ENCODE measurements around the gene IRF4. TPM values are rescaled to one million over a fixed set of nuclear protein-coding genes. Genes with fewer than 3 reads are reported as not detected.

The IRF4 gene
- total RNA-seq, 2 donors from 2014 or later = 0.26 TPM; not detected in 1

DNA sequence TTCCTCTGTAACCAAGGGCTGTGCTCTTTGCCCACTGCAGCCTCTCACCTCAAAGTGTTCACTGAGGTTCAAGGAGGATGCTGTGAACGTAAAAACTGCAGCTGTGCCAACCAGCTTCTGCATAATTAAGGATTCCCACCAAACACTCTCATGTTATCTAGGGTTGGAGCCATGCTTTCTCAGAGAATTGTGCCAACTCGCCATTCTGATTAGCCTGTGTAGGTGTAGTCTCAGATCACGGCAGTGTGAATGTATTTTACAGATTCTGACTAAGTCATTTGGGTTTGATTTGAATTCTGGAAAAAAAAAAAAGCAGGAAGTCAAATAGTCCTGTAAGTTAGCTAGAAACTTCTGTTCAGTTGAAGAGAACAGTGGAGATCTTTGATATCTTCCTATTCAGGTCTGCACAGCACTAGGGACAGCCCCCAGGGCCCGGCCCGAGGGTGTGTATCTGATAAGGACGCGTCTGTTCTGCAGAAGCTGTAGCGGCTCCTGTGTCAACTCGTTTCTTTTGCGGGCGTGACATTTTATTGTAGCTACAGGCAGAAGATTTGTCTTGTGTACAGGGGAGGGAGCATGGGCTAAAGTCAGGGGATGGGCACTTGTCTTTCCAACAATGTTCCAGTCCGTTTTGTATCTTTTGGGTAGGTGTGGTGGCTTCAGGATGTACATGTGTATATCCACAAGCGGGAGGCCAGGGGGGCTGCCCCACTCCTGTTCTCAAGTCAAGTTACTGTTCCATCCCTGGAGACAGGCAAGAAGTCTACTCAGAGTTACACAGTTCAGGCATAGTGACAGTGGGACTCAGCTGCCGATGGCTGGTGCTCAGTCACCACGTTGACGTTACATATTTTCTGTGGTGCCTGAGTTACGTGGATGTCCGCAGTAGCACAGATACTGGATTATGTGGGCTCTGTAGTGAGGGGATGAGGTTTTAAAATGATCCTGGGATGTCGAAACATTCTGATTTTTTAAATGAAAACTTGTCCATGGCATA lies 12.4 kb downstream of the IRF4 start:
- DNase-seq = no peak
- no peak for TF ChIP-seq POLR2A (IDR thresholded peaks at IDR 0.05)
- TF ChIP-seq, protein P1, sequence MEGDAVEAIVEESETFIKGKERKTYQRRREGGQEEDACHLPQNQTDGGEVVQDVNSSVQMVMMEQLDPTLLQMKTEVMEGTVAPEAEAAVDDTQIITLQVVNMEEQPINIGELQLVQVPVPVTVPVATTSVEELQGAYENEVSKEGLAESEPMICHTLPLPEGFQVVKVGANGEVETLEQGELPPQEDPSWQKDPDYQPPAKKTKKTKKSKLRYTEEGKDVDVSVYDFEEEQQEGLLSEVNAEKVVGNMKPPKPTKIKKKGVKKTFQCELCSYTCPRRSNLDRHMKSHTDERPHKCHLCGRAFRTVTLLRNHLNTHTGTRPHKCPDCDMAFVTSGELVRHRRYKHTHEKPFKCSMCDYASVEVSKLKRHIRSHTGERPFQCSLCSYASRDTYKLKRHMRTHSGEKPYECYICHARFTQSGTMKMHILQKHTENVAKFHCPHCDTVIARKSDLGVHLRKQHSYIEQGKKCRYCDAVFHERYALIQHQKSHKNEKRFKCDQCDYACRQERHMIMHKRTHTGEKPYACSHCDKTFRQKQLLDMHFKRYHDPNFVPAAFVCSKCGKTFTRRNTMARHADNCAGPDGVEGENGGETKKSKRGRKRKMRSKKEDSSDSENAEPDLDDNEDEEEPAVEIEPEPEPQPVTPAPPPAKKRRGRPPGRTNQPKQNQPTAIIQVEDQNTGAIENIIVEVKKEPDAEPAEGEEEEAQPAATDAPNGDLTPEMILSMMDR (IDR thresholded peaks at IDR 0.05) = no peak
- H3K27ac ChIP-seq = no peak overlapping the region
- H3K4me1 ChIP-seq = no peaks in the 10 kb centered on the region
- no peaks in the 10 kb centered on the region for H3K36me3 ChIP-seq (replicated peaks in 1 of 2; ENCODE audit: insufficient read depth in 1 of 2, low read depth in 2 of 2)
- WGBS, 2 donors = 65% methylated on average over 19 of the region's 19 CpGs
- ATAC-seq = no peak
- no peak overlapping the region for H3K4me3 ChIP-seq
- H3K9me3 ChIP-seq = no peaks in the 10 kb centered on the region
- intact Hi-C loops (cut with DNase I) = no loop called here
- H3K27me3 ChIP-seq = no peaks in the 10 kb centered on the region

DNA sequence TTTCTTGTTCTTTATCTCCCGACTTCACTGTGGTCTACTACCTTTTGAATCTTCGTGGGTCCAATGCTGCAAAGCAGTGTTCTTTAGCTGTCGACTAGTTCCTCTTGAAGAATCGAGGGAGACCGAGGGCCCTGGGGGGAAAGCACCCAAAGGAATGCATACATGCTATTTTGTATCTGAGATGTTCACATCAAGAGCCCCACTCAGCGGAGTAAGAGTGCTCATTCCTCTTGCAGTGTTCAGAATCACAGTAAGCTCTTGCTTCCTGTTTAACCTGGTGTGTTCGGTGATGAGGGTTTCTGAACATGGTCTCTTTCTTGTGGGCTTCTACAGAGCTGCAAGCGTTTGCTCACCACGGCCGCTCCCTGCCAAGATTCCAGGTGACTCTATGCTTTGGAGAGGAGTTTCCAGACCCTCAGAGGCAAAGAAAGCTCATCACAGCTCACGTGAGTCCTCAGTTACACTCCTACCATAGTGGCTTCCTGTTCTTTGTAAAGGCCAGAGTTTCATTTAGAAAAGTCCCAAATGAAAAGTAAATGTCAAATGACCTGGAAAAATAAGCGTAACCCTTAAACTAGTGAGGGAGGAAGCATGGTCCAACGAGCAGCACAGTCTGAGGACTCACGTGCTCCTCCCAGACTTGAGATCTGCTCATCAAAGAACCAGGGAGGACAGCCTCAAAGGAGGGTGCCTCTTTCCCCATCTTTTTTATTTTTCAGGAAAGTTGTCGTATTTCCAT lies 13.3 kb downstream of the IRF4 start:
- no peaks in the 10 kb centered on the region for H3K4me1 ChIP-seq
- ATAC-seq = no peak
- no peaks in the 10 kb centered on the region for H3K36me3 ChIP-seq (replicated peaks in 1 of 2; ENCODE audit: insufficient read depth in 1 of 2, low read depth in 2 of 2)
- no peak overlapping the region for H3K4me3 ChIP-seq
- DNase-seq = no peak
- no peaks in the 10 kb centered on the region for H3K27me3 ChIP-seq
- no peak overlapping the region for H3K27ac ChIP-seq
- TF ChIP-seq POLR2A (IDR thresholded peaks at IDR 0.05) = no peak
- TF ChIP-seq, protein P1 (IDR thresholded peaks at IDR 0.05) = no peak
- no peaks in the 10 kb centered on the region for H3K9me3 ChIP-seq
- intact Hi-C loops (cut with DNase I) = no loop called here
- WGBS, 2 donors = 66 to 80% methylated on average over 15 of the region's 15 CpGs

GRCh38 chr6:408148-408547 lies 16.6 kb downstream of the IRF4 start:
- no peaks in the 10 kb centered on the region for H3K4me1 ChIP-seq
- no peak for TF ChIP-seq POLR2A (IDR thresholded peaks at IDR 0.05)
- TF ChIP-seq, protein P1 (IDR thresholded peaks at IDR 0.05) = no peak
- no peaks in the 10 kb centered on the region for H3K9me3 ChIP-seq
- ATAC-seq = no peak
- H3K27ac ChIP-seq = no peak overlapping the region
- no peak for DNase-seq
- H3K27me3 ChIP-seq = no peaks in the 10 kb centered on the region
- H3K4me3 ChIP-seq = no peak overlapping the region
- intact Hi-C loops (cut with DNase I) = no loop called here
- H3K36me3 ChIP-seq (replicated peaks in 1 of 2; ENCODE audit: insufficient read depth in 1 of 2, low read depth in 2 of 2) = no peaks in the 10 kb centered on the region
- 47 to 54% methylated on average over 5 of the region's 5 CpGs for WGBS, 2 donors

DNA sequence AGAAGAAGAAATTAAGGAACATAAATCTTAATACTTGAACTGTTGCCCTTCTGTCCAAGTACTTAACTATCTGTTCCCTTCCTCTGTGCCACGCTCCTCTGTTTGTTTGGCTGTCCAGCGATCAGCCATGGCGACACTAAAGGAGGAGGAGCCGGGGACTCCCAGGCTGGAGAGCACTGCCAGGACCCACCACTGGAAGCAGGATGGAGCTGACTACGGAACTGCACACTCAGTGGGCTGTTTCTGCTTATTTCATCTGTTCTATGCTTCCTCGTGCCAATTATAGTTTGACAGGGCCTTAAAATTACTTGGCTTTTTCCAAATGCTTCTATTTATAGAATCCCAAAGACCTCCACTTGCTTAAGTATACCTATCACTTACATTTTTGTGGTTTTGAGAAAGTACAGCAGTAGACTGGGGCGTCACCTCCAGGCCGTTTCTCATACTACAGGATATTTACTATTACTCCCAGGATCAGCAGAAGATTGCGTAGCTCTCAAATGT lies 17.1 kb downstream of the IRF4 start:
- no peak for TF ChIP-seq POLR2A (IDR thresholded peaks at IDR 0.05)
- TF ChIP-seq, protein P1 (IDR thresholded peaks at IDR 0.05) = peak in 6 of 7 experiments; percentile 16 to 70 (median 38)
- DNase-seq = peak; percentile 27 to 68 (median 38)

More for the DNA sequence above, 17.1 kb downstream of the IRF4 start:
- Histone ChIP-seq H3K27me3 (no peaks in the 10 kb centered on the region), H3K27ac (no peak overlapping the region), H3K4me3 (no peak overlapping the region), H3K4me1 (no peaks in the 10 kb centered on the region), H3K36me3 (replicated peaks in 1 of 2; ENCODE audit: insufficient read depth in 1 of 2, low read depth in 2 of 2) (no peaks in the 10 kb centered on the region), H3K9me3 (no peaks in the 10 kb centered on the region)
- ATAC-seq = peak; percentile 73
- intact Hi-C loops (cut with DNase I) = no loop called here
- 19 to 28% methylated on average over 9 of the region's 9 CpGs for WGBS, 2 donors

Measured in body of pancreas (tissue), 4 donors.